Keratinocyte (primary cell): ENCODE measurements around the gene FOXJ1. TPM values are rescaled to one million over a fixed set of nuclear protein-coding genes. Genes with fewer than 3 reads are reported as not detected.

Experiments
- DNase-seq: peaks from one replicate; pipeline ENCODE4 v3.0.0-alpha.2; 2011; ENCODE audit warnings: low read depth, missing footprints, low spot score
- FAIRE-seq: peaks from 2 replicates; lab custom pipeline; 2011; peaks lifted over from hg19 to GRCh38; lab: Jason Lieb, UNC
- H2AFZ ChIP-seq: 2 replicates; pipeline ENCODE4 v1.6.0; 2012; ENCODE audit warnings: low read length, control low read depth, inconsistent platforms; ENCODE audit not compliant: control insufficient read depth
- H3K27ac ChIP-seq: 2 replicates; pipeline ENCODE4 v1.5.1; 2011; ENCODE audit warnings: low read length; ENCODE audit not compliant: control insufficient read depth, insufficient read depth
- H3K27me3 ChIP-seq: 3 replicates; pipeline ENCODE4 v1.6.0; 2011; ENCODE audit warnings: low read length; ENCODE audit not compliant: control insufficient read depth, insufficient read depth; ENCODE audit errors: extremely low read depth
- H3K36me3 ChIP-seq, 2 experiments: 2 replicates in 1 of 2; 3 replicates in 1 of 2; pipeline ENCODE4 v1.5.1; 2011; ENCODE audit warnings: low read length in 2 of 2, mild to moderate bottlenecking in 1 of 2; ENCODE audit not compliant: control insufficient read depth in 2 of 2, insufficient read depth in 2 of 2; ENCODE audit errors: extremely low read depth in 1 of 2
- H3K4me1 ChIP-seq: 3 replicates; pipeline ENCODE4 v1.5.1; 2011; ENCODE audit warnings: low read length; ENCODE audit not compliant: control insufficient read depth, insufficient read depth; ENCODE audit errors: extremely low read depth
- H3K4me2 ChIP-seq: 3 replicates; pipeline ENCODE4 v1.6.0; 2011; ENCODE audit warnings: low read depth, low read length; ENCODE audit not compliant: control insufficient read depth, insufficient read depth; ENCODE audit errors: extremely low read depth
- H3K4me3 ChIP-seq, 3 experiments: fragments of 200-600 bp in 1 of 3; sonication (generic) in 1 of 3; 2 replicates in 2 of 3; 3 replicates in 1 of 3; pipeline ENCODE4 v1.5.1; 2011 to 2016; ENCODE audit warnings: low read length in 3 of 3, mild to moderate bottlenecking in 3 of 3, control low read depth in 2 of 3, inconsistent platforms in 1 of 3, low read depth in 1 of 3, mixed read lengths in 1 of 3, mixed run types in 1 of 3, moderate library complexity in 1 of 3; ENCODE audit not compliant: control insufficient read depth in 2 of 3, insufficient read depth in 2 of 3; ENCODE audit errors: extremely low read depth in 1 of 3
- H3K79me2 ChIP-seq: 2 replicates; pipeline ENCODE4 v1.6.0; 2012; ENCODE audit warnings: low read length; ENCODE audit not compliant: control insufficient read depth, insufficient read depth
- H3K9ac ChIP-seq: 3 replicates; pipeline ENCODE4 v1.6.0; 2011; ENCODE audit warnings: low read length; ENCODE audit not compliant: control insufficient read depth, insufficient read depth; ENCODE audit errors: extremely low read depth
- H3K9me1 ChIP-seq: 3 replicates; pipeline ENCODE4 v1.6.0; 2011; ENCODE audit warnings: low read length; ENCODE audit not compliant: control insufficient read depth, insufficient read depth; ENCODE audit errors: extremely low read depth
- H3K9me3 ChIP-seq: 2 replicates; pipeline ENCODE4 v1.5.1; 2012; ENCODE audit warnings: low read depth, low read length; ENCODE audit not compliant: control insufficient read depth
- H4K20me1 ChIP-seq: 3 replicates; pipeline ENCODE4 v1.6.0; 2011; ENCODE audit warnings: low read length; ENCODE audit not compliant: control insufficient read depth, insufficient read depth; ENCODE audit errors: extremely low read depth
- EZH2 ChIP-seq: IDR thresholded peaks from one replicate; pipeline ENCODE4 v1.6.1; 2012; ENCODE audit warnings: inconsistent platforms, mild to moderate bottlenecking, low read length, moderate library complexity
- dilution Hi-C: fragments of 300-500 bp; cut with MboI; formaldehyde crosslinking; loops from one replicate; pipeline ENCODE4 v1.7.0; 2020; ENCODE audit warnings: low sequenced_read_pairs; ENCODE audit not compliant: extremely low pct_ligation_motif_present
- polyA plus RNA-seq, 5 experiments: library from polyadenylated mRNA; depleted of rRNA in 3 of 5; stranded (reverse) in 3 of 5; stranded (forward) in 1 of 5; unstranded in 1 of 5; fragments of >200 nt; gene quantifications; 1 replicate in 1 of 5; 2 replicates in 3 of 5; 3 replicates in 1 of 5; pipeline versions ENCODE4 v1.2.1 to v1.2.3, GENCODE V29; 2011 to 2012; ENCODE audit warnings: missing spikeins in 2 of 5, low read depth in 1 of 5, low replicate concordance in 1 of 5
- TF ChIP-seq, protein P1 (sequence below), 3 experiments: IDR thresholded peaks in 1 of 3; conservative IDR thresholded peaks in 1 of 3; optimal IDR thresholded peaks in 1 of 3; 2 replicates in 2 of 3; 3 replicates in 1 of 3; pipeline versions ENCODE3 to v1.5.1; 2011; ENCODE audit warnings: low read length in 3 of 3, mild to moderate bottlenecking in 3 of 3, moderate library complexity in 2 of 3, control low read depth in 1 of 3, inconsistent platforms in 1 of 3; ENCODE audit not compliant: insufficient read depth in 2 of 3; ENCODE audit errors: extremely low read depth in 1 of 3

FOXJ1 gene
- polyA plus RNA-seq, 1 donor (not counting 4 experiments of a cell fraction or from before 2014, with no cell fraction given): 0.03 TPM

DNA sequence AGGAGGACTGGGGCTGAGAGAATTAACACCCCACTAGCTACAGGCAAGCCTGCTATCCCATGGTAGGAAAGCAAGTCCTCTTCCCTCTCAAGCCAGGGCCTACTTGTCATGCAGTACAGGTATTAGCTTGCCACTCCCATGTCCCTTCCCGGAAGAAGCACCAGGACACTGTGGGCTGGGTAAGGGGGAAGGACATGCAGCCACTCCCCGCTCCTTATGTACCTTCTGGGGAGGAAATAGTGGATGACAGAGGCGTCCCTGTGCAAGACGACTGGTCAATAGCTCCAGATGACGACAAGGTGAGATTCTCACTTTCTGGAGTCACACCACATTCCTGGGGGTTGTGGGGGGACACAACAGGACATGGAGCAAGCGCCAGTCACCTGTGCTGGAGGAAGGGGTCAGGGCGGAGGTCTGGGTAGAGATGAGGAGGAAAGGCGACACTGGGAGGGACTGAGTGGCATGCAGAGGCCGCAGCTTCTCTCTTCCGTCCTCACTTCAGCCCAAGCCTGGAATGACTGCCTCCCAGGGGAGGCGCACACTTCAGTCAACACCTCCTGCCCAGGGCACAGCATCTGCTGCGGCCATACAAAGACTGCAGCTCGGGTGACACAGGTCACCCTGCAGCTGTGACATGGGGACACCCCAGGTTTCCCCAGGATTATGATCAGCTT lies 15.1 kb upstream of the FOXJ1 start:
- dilution Hi-C loops: no loop called here

DNA sequence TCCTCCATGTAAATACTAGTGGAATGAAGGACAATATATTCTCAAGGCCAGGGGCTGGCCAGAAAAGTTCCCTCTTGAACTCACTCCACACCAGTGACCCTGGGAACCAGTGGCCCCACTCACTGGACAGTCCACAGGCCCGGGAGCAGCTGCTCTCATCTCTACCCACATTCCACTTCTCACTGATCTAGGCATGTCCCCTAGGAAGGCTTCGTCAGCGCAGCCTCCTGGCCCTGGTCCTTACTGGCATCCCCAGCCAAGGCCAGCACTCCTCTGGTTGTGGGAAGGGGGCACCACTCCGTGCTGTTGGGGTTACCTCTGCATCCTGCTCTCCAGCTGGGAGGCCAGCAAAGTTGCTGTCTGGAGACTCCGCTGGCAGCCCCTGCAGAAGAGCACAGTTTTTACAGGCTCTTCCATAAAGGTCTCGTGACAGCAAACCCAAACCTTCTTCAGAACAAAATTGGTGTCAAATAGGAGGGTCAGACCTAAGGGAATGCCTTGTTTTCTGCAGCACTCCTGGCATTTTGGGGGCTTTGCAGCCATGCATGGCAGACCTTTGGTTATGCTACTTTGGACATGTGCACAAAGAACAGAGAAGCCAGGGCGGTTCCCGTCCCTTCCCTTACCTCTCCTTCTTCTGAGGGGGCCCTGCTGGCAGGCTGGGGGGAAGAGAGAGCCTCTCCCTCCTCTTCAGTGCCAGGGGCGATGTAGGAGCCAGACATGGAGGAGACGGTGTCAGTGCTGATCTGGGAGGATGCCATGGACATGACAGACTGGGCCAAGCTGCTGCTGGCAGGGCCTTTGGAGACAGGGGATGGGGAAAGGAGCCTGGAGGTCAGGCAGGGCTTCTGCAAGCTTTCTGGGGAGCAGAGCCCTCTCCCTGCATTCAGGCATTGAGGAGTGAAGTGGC lies 14.1 kb upstream of the FOXJ1 start:
- no peak for TF ChIP-seq EZH2
- TF ChIP-seq, protein P1, sequence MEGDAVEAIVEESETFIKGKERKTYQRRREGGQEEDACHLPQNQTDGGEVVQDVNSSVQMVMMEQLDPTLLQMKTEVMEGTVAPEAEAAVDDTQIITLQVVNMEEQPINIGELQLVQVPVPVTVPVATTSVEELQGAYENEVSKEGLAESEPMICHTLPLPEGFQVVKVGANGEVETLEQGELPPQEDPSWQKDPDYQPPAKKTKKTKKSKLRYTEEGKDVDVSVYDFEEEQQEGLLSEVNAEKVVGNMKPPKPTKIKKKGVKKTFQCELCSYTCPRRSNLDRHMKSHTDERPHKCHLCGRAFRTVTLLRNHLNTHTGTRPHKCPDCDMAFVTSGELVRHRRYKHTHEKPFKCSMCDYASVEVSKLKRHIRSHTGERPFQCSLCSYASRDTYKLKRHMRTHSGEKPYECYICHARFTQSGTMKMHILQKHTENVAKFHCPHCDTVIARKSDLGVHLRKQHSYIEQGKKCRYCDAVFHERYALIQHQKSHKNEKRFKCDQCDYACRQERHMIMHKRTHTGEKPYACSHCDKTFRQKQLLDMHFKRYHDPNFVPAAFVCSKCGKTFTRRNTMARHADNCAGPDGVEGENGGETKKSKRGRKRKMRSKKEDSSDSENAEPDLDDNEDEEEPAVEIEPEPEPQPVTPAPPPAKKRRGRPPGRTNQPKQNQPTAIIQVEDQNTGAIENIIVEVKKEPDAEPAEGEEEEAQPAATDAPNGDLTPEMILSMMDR (optimal IDR thresholded peaks at IDR 0.05 in 1 of 3, IDR thresholded peaks at IDR 0.05 in 1 of 3, conservative IDR thresholded peaks at IDR 0.05 in 1 of 3; ENCODE audit: extremely low read depth in 1 of 3, insufficient read depth in 2 of 3, low read length in 3 of 3): no peak
- dilution Hi-C loops: no loop called here
- Histone ChIP-seq H3K79me2 (no peaks in the 10 kb centered on the region), H3K9me1 (no peaks in the 10 kb centered on the region), H3K9ac (no peak overlapping the region), H3K9me3 (no peaks in the 10 kb centered on the region), H2AFZ (no peak overlapping the region), H3K36me3 (no peaks in the 10 kb centered on the region), H3K4me3 (no peak overlapping the region), H3K27ac (no peak overlapping the region), H3K4me1 (no peaks in the 10 kb centered on the region), H3K27me3 (peaks cover 13% of the 10 kb centered on the region), H4K20me1 (no peaks in the 10 kb centered on the region), H3K4me2 (no peak overlapping the region)
- FAIRE-seq (no peak), DNase-seq (no peak)

More for the DNA sequence above, 15.1 kb upstream of the FOXJ1 start:
- Histone ChIP-seq H3K4me3 (no peak overlapping the region), H3K79me2 (no peaks in the 10 kb centered on the region), H3K36me3 (no peaks in the 10 kb centered on the region), H2AFZ (no peak overlapping the region), H3K9me3 (no peaks in the 10 kb centered on the region), H3K27me3 (peaks cover 13% of the 10 kb centered on the region), H3K4me1 (no peaks in the 10 kb centered on the region), H3K4me2 (no peak overlapping the region), H3K9ac (no peak overlapping the region), H3K9me1 (no peaks in the 10 kb centered on the region), H4K20me1 (no peaks in the 10 kb centered on the region), H3K27ac (no peak overlapping the region)
- TF ChIP-seq EZH2: no peak
- DNase-seq (no peak), FAIRE-seq (no peak)
